HepG2 (cell line): ENCODE data around the gene MMAA. TPM values are rescaled to one million over a fixed set of nuclear protein-coding genes. Genes with fewer than 3 reads are reported as not detected.

Experiments
- ATAC-seq: fragments of 200-7000 bp; cut with Tn5 transposase; 3 replicates; pipeline ENCODE4 v1.9.1; 2020; ENCODE audit warnings: mild to moderate bottlenecking, moderate library complexity
- BruUV-seq: library from RNA; stranded (reverse); fragments of 400-500 nt; replicated peaks from 2 replicates; lab custom pipeline; 2021; lab: Mats Ljungman, UMichigan
- CTCF ChIA-PET: fragments of 300-600 bp; formaldehyde crosslinking; extraction: SDS; loops from one replicate; lab custom pipeline; 2021; ENCODE audit warnings: low total read pairs, inconsistent platforms, low intra/inter-chr PET ratio; lab: Yijun Ruan, JAX
- POLR2A ChIA-PET: fragments of 350-600 bp; sonication (Branson Sonifier 250); formaldehyde crosslinking; loops from one replicate; lab custom pipeline; 2020; ENCODE audit warnings: antibody characterized with exemption, inconsistent platforms; lab: Yijun Ruan, JAX
- DNase-seq: peaks from one replicate; pipeline ENCODE4 v3.0.0-alpha.2; 2015; ENCODE audit warnings: low spot score
- FAIRE-seq: peaks from 3 replicates; lab custom pipeline; 2011; peaks lifted over from hg19 to GRCh38; lab: Jason Lieb, UNC
- H2AFZ ChIP-seq: one replicate; pipeline ENCODE4 v1.6.1; 2011; ENCODE audit warnings: low read length, inconsistent platforms
- H3K27ac ChIP-seq: fragments of 300-600 bp; 3 replicates; pipeline ENCODE4 v1.8.0; 2011; ENCODE audit warnings: mixed run types, mild to moderate bottlenecking, mixed read lengths, low read length, inconsistent platforms; ENCODE audit not compliant: insufficient read depth; ENCODE audit errors: extremely low read length
- H3K27me3 ChIP-seq, 2 experiments: fragments of 200-600 bp in 1 of 2; 2 replicates in 1 of 2; 3 replicates in 1 of 2; pipeline versions ENCODE4 v1.6.0 to v1.8.0; 2011; ENCODE audit warnings: low read length in 2 of 2, mild to moderate bottlenecking in 2 of 2, moderate library complexity in 2 of 2, inconsistent platforms in 1 of 2; ENCODE audit not compliant: insufficient read depth in 2 of 2, control insufficient read depth in 1 of 2
- H3K36me3 ChIP-seq, 2 experiments: fragments of 200-600 bp in 1 of 2; replicated peaks in 1 of 2; 2 replicates in 1 of 2; 3 replicates in 1 of 2; pipeline versions ENCODE4 v1.5.1 to v1.8.0; 2011; ENCODE audit warnings: low read length in 2 of 2, inconsistent platforms in 1 of 2; ENCODE audit not compliant: insufficient read depth in 2 of 2, control insufficient read depth in 1 of 2
- H3K4me1 ChIP-seq: 2 replicates; pipeline ENCODE4 v1.5.1; 2012; ENCODE audit warnings: low read length, inconsistent platforms; ENCODE audit not compliant: insufficient read depth
- H3K4me2 ChIP-seq: 2 replicates; pipeline ENCODE4 v1.6.0; 2011; ENCODE audit warnings: low read depth, low read length, inconsistent platforms
- H3K4me3 ChIP-seq, 3 experiments: fragments of 200-600 bp in 1 of 3; sonication (generic), shearing (Covaris generic) in 1 of 3; replicated peaks in 1 of 3; 2 replicates each; pipeline ENCODE4 v1.5.1; 2011 to 2016; ENCODE audit warnings: low read length in 3 of 3, inconsistent platforms in 2 of 3, low read depth in 2 of 3, mild to moderate bottlenecking in 2 of 3, control low read depth in 1 of 3, mixed read lengths in 1 of 3; ENCODE audit not compliant: insufficient read depth in 1 of 3
- H3K79me2 ChIP-seq: one replicate; pipeline ENCODE4 v1.6.1; 2011; ENCODE audit warnings: low read length, inconsistent platforms; ENCODE audit not compliant: insufficient read depth
- H3K9ac ChIP-seq: 2 replicates; pipeline ENCODE4 v1.6.0; 2011; ENCODE audit warnings: mild to moderate bottlenecking, low read depth, low read length, inconsistent platforms; ENCODE audit not compliant: insufficient read depth
- H3K9me3 ChIP-seq: 2 replicates; pipeline ENCODE4 v1.5.1; 2012; ENCODE audit warnings: mild to moderate bottlenecking, low read length
- H4K20me1 ChIP-seq: 2 replicates; pipeline ENCODE4 v1.6.0; 2011; ENCODE audit warnings: inconsistent platforms, mild to moderate bottlenecking, low read length, moderate library complexity; ENCODE audit not compliant: insufficient read depth
- ARID4A ChIP-seq: sonication (generic); formaldehyde crosslinking; IDR thresholded peaks from 2 replicates; pipeline ENCODE4 v1.5.0; 2020; ENCODE audit warnings: mild to moderate bottlenecking, missing genetic modification reagents, borderline replicate concordance
- ETV6 ChIP-seq: sonication (generic); formaldehyde crosslinking; conservative IDR thresholded peaks from 2 replicates; pipeline ENCODE4 v1.4.0; 2020; ENCODE audit warnings: missing genetic modification reagents
- FOXK1 ChIP-seq: sonication (generic); formaldehyde crosslinking; IDR thresholded peaks from 2 replicates; pipeline ENCODE4 v1.4.0; 2020; ENCODE audit warnings: low read depth, missing genetic modification reagents, borderline replicate concordance
- KDM6A ChIP-seq: IDR thresholded peaks from 2 replicates; pipeline ENCODE4 v1.6.1; 2016; ENCODE audit warnings: low read depth
- LCORL ChIP-seq, 2 experiments: fragments of 450-650 bp in 1 of 2; sonication (generic) in 1 of 2; formaldehyde crosslinking in 1 of 2; IDR thresholded peaks; 2 replicates each; pipeline versions ENCODE4 v1.5.0 to v1.6.1; 2017 to 2020; ENCODE audit warnings: antibody characterized with exemption in 1 of 2, missing genetic modification reagents in 1 of 2
- NFIB ChIP-seq: sonication (generic); formaldehyde crosslinking; IDR thresholded peaks from 2 replicates; pipeline ENCODE4 v1.9.0; 2021; ENCODE audit warnings: missing genetic modification reagents, mild to moderate bottlenecking, borderline replicate concordance
- PPARG ChIP-seq: conservative IDR thresholded peaks from 2 replicates; pipeline ENCODE4 v1.6.1; 2016; ENCODE audit warnings: missing biosample characterization, missing genetic modification reagents
- SETDB1 ChIP-seq: sonication (generic); formaldehyde crosslinking; IDR thresholded peaks from 2 replicates; pipeline ENCODE4 v1.5.1; 2020; ENCODE audit warnings: missing genetic modification reagents, mild to moderate bottlenecking, borderline replicate concordance
- TAF15 ChIP-seq: fragments of 200-400 bp; formaldehyde crosslinking; IDR thresholded peaks from one replicate; pipeline ENCODE4 v1.6.1; 2018; ENCODE audit warnings: mild to moderate bottlenecking, low read depth, low read length; ENCODE audit not compliant: poor library complexity, severe bottlenecking
- ZNF136 ChIP-seq: sonication (generic); formaldehyde crosslinking; IDR thresholded peaks from 2 replicates; pipeline ENCODE4 v1.8.1; 2022; ENCODE audit warnings: low read depth, mild to moderate bottlenecking, moderate library complexity, missing genetic modification reagents
- ZNF160 ChIP-seq: sonication (generic); formaldehyde crosslinking; IDR thresholded peaks from 2 replicates; pipeline ENCODE4 v1.8.0; 2022; ENCODE audit warnings: mild to moderate bottlenecking, inconsistent platforms, missing genetic modification reagents
- ZNF20 ChIP-seq: sonication (generic); formaldehyde crosslinking; IDR thresholded peaks from 2 replicates; pipeline ENCODE4 v1.4.0; 2020; ENCODE audit warnings: mild to moderate bottlenecking, moderate library complexity, missing genetic modification reagents
- ZNF275 ChIP-seq: sonication (generic); formaldehyde crosslinking; IDR thresholded peaks from 2 replicates; pipeline ENCODE4 v1.8.0; 2022; ENCODE audit warnings: missing genetic modification reagents, mild to moderate bottlenecking, inconsistent platforms, borderline replicate concordance
- ZNF367 ChIP-seq: sonication (generic); formaldehyde crosslinking; IDR thresholded peaks from 2 replicates; pipeline ENCODE4 v1.4.0; 2020; ENCODE audit warnings: missing genetic modification reagents, borderline replicate concordance
- ZNF564 ChIP-seq: sonication (generic); formaldehyde crosslinking; IDR thresholded peaks from 2 replicates; pipeline ENCODE4 v1.8.1; 2023; ENCODE audit warnings: mild to moderate bottlenecking, missing genetic modification reagents
- WGBS: methylation state at CpG from one replicate; pipeline ENCODE4 v1.1.6; 2017; ENCODE audit warnings: low lambda C conversion rate; 5-methylcytosine and 5-hydroxymethylcytosine counted together
- in situ Hi-C: cut with HindIII; loops from 2 replicates; pipeline ENCODE4 v1.10.0; 2017; ENCODE audit warnings: low pct_unique_long_range_greater_than_20kb; ENCODE audit not compliant: extremely low pct_ligation_motif_present
- intact Hi-C: fragments of 100-400 bp; cut with micrococcal nuclease; formaldehyde crosslinking; loops from one replicate; pipeline ENCODE4 v1.10.0; 2022; ENCODE audit not compliant: unreplicated experiment
- polyA plus RNA-seq, 8 experiments: library from polyadenylated mRNA; depleted of rRNA in 3 of 8; stranded (reverse) in 7 of 8; unstranded in 1 of 8; fragments of >200 nt; fragmentation: Illumina TruSeq in 4 of 8; extraction: Trizol in 4 of 8; gene quantifications; 2 replicates each; pipeline versions ENCODE4 v1.2.1 to v1.2.3, GENCODE V29; 2011 to 2016; ENCODE audit warnings: low read depth in 4 of 8, missing spikeins in 1 of 8, mixed read lengths in 1 of 8; ENCODE audit not compliant: insufficient read depth in 1 of 8
- total RNA-seq, 5 experiments: library from RNA; depleted of rRNA; stranded (reverse); fragments of >200 nt; fragmentation: Illumina TruSeq; extraction: Trizol; gene quantifications; 2 replicates each; pipeline ENCODE4 v1.2.3, GENCODE V29; 2016; ENCODE audit warnings: low read depth in 1 of 5

Gene MMAA
- total and polyA plus RNA-seq, 2 of the 13 experiments (the other 11 are each of a cell fraction or from before 2014, with no cell fraction given): 1.3 to 2.8 TPM

- no peak for TF ChIP-seq ARID4A (CRISPR knock-in tag)
- no peak for TF ChIP-seq PPARG (CRISPR knock-in tag)
- TF ChIP-seq ZNF564: no peak
- TF ChIP-seq NFIB (CRISPR knock-in tag): no peak
- no peak for TF ChIP-seq ZNF136
- no peak for TF ChIP-seq LCORL (IDR thresholded peaks at IDR 0.05)
- no peak for TF ChIP-seq LCORL (CRISPR knock-in tag; IDR thresholded peaks at IDR 0.05)
Observed at GRCh38 chr4:145635630-145636029, 16.4 kb downstream of the MMAA start (continued).

DNA sequence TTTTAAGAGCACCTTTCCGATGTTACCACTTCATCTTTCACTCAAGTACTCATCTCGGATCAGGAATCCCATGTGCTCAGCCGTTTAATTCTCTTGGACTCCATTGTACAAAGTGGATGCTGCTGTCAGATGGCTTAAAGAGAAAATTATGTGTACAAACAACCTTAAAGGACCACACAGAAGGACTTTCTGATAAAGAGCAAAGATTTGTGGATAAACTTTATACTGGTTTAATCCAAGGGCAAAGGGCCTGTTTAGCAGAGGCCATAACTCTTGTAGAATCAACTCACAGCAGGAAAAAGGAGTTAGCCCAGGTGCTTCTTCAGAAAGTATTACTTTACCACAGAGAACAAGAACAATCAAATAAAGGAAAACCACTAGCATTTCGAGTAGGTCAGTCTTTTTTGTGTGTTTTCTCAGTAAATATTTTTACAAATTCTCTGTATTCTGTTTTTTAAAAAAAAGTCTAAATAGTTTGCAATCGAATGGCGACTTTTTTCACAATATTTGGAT lies 20.1 kb downstream of the MMAA start:
- Histone ChIP-seq H3K36me3 (no peaks in the 10 kb centered on the region), H3K27ac (no peak overlapping the region), H3K4me2 (no peak overlapping the region), H3K4me1 (no peaks in the 10 kb centered on the region), H4K20me1 (no peaks in the 10 kb centered on the region), H3K4me3 (no peak overlapping the region), H3K27me3 (no peaks in the 10 kb centered on the region), H3K79me2 (no peaks in the 10 kb centered on the region), H2AFZ (no peak overlapping the region), H3K9ac (no peak overlapping the region), H3K9me3 (no peaks in the 10 kb centered on the region)
- no TSS peak for BruUV-seq
- WGBS: 81% methylated on average over 6 of the region's 6 CpGs
- intact Hi-C loops (no loop called here), in situ Hi-C loops (no loop called here)
- FAIRE-seq (no peak), DNase-seq (no peak), ATAC-seq (no peak)
- ChIA-PET CTCF (no interaction called here), POLR2A (no interaction called here)
- no peak for TF ChIP-seq ZNF20 (CRISPR knock-in tag)
- TF ChIP-seq TAF15: no peak
- TF ChIP-seq ETV6: no peak
- TF ChIP-seq SETDB1 (CRISPR knock-in tag): no peak
- TF ChIP-seq ZNF275 (CRISPR knock-in tag): no peak
- TF ChIP-seq KDM6A (CRISPR knock-in tag): no peak
- TF ChIP-seq ZNF160 (CRISPR knock-in tag): no peak
- TF ChIP-seq ZNF367: no peak
- TF ChIP-seq FOXK1 (CRISPR knock-in tag): no peak
